Measurements from ENCODE around the gene RFC1.

RFC1 gene

GRCh38 chr4:39324897-39325613 lies 41.1 kb downstream of the RFC1 start:
- no peak for TF ChIP-seq CTCF (IDR thresholded peaks at IDR 0.05)

GRCh38 chr4:39324446-39324845 lies 41.7 kb downstream of the RFC1 start:
- TF ChIP-seq CTCF (IDR thresholded peaks at IDR 0.05) = no peak

GRCh38 chr4:39323821-39324220 lies 42.3 kb downstream of the RFC1 start:
- no peak for TF ChIP-seq CTCF (IDR thresholded peaks at IDR 0.05)

GRCh38 chr4:39320381-39321115 lies 45.6 kb downstream of the RFC1 start:
- no peak for TF ChIP-seq CTCF (IDR thresholded peaks at IDR 0.05)

GRCh38 chr4:39319676-39320075 lies 46.5 kb downstream of the RFC1 start:
- TF ChIP-seq CTCF (IDR thresholded peaks at IDR 0.05) = no peak

GRCh38 chr4:39312816-39313215 lies 53.3 kb downstream of the RFC1 start:
- TF ChIP-seq CTCF (IDR thresholded peaks at IDR 0.05) = no peak

- TF ChIP-seq CTCF (IDR thresholded peaks at IDR 0.05) = no peak
These were observed 57.6 kb downstream of the RFC1 start for GRCh38 chr4:39308611-39309010.
